BJ (cell line): ENCODE measurements around the gene CPXM1. TPM values are rescaled to one million over a fixed set of nuclear protein-coding genes. Genes with fewer than 3 reads are reported as not detected.

Source experiments
- CTCF ChIA-PET: fragments of 350-600 bp; formaldehyde crosslinking; extraction: SDS; loops from one replicate; lab custom pipeline; 2021; ENCODE audit warnings: antibody characterized with exemption, inconsistent platforms; lab: Yijun Ruan, JAX
- POLR2A ChIA-PET: fragments of 300-600 bp; sonication (Branson Sonifier 250); formaldehyde crosslinking; extraction: SDS; loops from one replicate; lab custom pipeline; 2021; ENCODE audit warnings: antibody characterized with exemption; lab: Charles Lee
- DNase-seq: peaks from one replicate; pipeline ENCODE4 v3.0.0-alpha.2; 2011; ENCODE audit warnings: low read depth
- H3K27me3 ChIP-seq: 2 replicates; pipeline ENCODE4 v1.6.0; 2011; ENCODE audit warnings: low read length; ENCODE audit not compliant: control insufficient read depth, insufficient read depth
- H3K36me3 ChIP-seq: 2 replicates; pipeline ENCODE4 v1.5.1; 2011; ENCODE audit warnings: low read length; ENCODE audit not compliant: control insufficient read depth, insufficient read depth
- H3K4me3 ChIP-seq: 2 replicates; pipeline ENCODE4 v1.5.1; 2011; ENCODE audit warnings: low read depth, mild to moderate bottlenecking, control low read depth, low read length
- CTCF ChIP-seq: IDR thresholded peaks from 2 replicates; pipeline ENCODE4 v1.5.1; 2011; ENCODE audit warnings: low read depth, mild to moderate bottlenecking, control low read depth, inconsistent platforms, low read length, moderate library complexity; ENCODE audit not compliant: insufficient read depth
- polyA plus RNA-seq: library from polyadenylated mRNA; depleted of rRNA; stranded (reverse); fragments of >200 nt; gene quantifications from 2 replicates; pipeline ENCODE4 v1.2.3, GENCODE V29; 2011

The CPXM1 gene
- polyA plus RNA-seq, 1 experiment: 1.6 TPM

GRCh38 chr20:2825761-2826160, 25.3 kb upstream of the CPXM1 start:
- POLR2A ChIA-PET: no interaction called here
- no peak overlapping the region for H3K4me3 ChIP-seq
- no peak for DNase-seq
- H3K36me3 ChIP-seq: no peaks in the 10 kb centered on the region
- CTCF ChIA-PET: no interaction called here
- no peaks in the 10 kb centered on the region for H3K27me3 ChIP-seq
- no peak for TF ChIP-seq CTCF

- H3K27me3 ChIP-seq: no peaks in the 10 kb centered on the region
- no peaks in the 10 kb centered on the region for H3K36me3 ChIP-seq
- no peak for DNase-seq
- ChIA-PET CTCF (no interaction called here), POLR2A (no interaction called here)
- TF ChIP-seq CTCF: no peak
- no peak overlapping the region for H3K4me3 ChIP-seq
Measured at GRCh38 chr20:2822073-2822472, 21.6 kb upstream of the CPXM1 start.

- DNase-seq: no peak
- Histone ChIP-seq H3K4me3 (no peak overlapping the region), H3K36me3 (no peaks in the 10 kb centered on the region), H3K27me3 (no peaks in the 10 kb centered on the region)
- TF ChIP-seq CTCF: no peak
- ChIA-PET CTCF (no interaction called here), POLR2A (no interaction called here)
Measured at GRCh38 chr20:2820896-2821869, 20.8 kb upstream of the CPXM1 start.

GRCh38 chr20:2820084-2820895, 19.9 kb upstream of the CPXM1 start:
- H3K27me3 ChIP-seq: no peaks in the 10 kb centered on the region
- H3K4me3 ChIP-seq: no peak overlapping the region; the same call in 1 of the 2 replicates
- no peaks in the 10 kb centered on the region for H3K36me3 ChIP-seq
- no peak for DNase-seq
- CTCF ChIA-PET: no interaction called here
- POLR2A ChIA-PET: interaction anchor here (0.8 kb wide), 1 partner anchor 12 kb away, joined by 5 read pairs; no protein-coding TSS in a partner anchor
- no peak for TF ChIP-seq CTCF
